ENCODE results near the gene GDPD3. TPM values are rescaled to one million over a fixed set of nuclear protein-coding genes. Genes with fewer than 3 reads are reported as not detected.
A peak's percentile ranks its signal among the peaks of the same experiment; 100 is the strongest.

The GDPD3 gene
- total RNA-seq, 1 donor from 2014 or later, result 1.8 TPM

- no peaks in the 10 kb centered on the region for H3K79me2 ChIP-seq (ENCODE audit: insufficient read depth, low read length)
- H3K9ac ChIP-seq (ENCODE audit: low read length), result no peak overlapping the region
- no peak overlapping the region for H2AFZ ChIP-seq (ENCODE audit: low read depth, low read length)
- peaks cover 4% of the 10 kb centered on the region for H3K36me3 ChIP-seq (ENCODE audit: insufficient read depth, low read length)
- peaks cover 9% of the 10 kb centered on the region for H4K20me1 ChIP-seq (ENCODE audit: insufficient read depth, low read length)
- H3K4me1 ChIP-seq (ENCODE audit: insufficient read depth, low read length), result peaks cover 18% of the 10 kb centered on the region
- Mint-ChIP-seq H3K27ac (ENCODE audit: unreplicated experiment) (peak overlapping the region; percentile 42), H3K36me3 (ENCODE audit: low read depth, unreplicated experiment) (peaks cover 17% of the 10 kb centered on the region), H3K4me3 (ENCODE audit: unreplicated experiment) (no peak overlapping the region), H3K27me3 (ENCODE audit: low read depth, unreplicated experiment) (no peaks in the 10 kb centered on the region), H3K9me3 (ENCODE audit: unreplicated experiment) (no peaks in the 10 kb centered on the region), H3K4me1 (ENCODE audit: low read depth, unreplicated experiment) (peaks cover 14% of the 10 kb centered on the region)
- H3K4me2 ChIP-seq (ENCODE audit: low read length), result no peak overlapping the region
- H3K27ac ChIP-seq (ENCODE audit: low read depth, low read length), result no peak overlapping the region
- no peaks in the 10 kb centered on the region for H3K27me3 ChIP-seq (ENCODE audit: insufficient read depth, low read length)
- FAIRE-seq, result no peak
- TF ChIP-seq EZH2 (IDR thresholded peaks at IDR 0.05; ENCODE audit: insufficient read depth, low read length), result no peak
- TF ChIP-seq, protein P1, sequence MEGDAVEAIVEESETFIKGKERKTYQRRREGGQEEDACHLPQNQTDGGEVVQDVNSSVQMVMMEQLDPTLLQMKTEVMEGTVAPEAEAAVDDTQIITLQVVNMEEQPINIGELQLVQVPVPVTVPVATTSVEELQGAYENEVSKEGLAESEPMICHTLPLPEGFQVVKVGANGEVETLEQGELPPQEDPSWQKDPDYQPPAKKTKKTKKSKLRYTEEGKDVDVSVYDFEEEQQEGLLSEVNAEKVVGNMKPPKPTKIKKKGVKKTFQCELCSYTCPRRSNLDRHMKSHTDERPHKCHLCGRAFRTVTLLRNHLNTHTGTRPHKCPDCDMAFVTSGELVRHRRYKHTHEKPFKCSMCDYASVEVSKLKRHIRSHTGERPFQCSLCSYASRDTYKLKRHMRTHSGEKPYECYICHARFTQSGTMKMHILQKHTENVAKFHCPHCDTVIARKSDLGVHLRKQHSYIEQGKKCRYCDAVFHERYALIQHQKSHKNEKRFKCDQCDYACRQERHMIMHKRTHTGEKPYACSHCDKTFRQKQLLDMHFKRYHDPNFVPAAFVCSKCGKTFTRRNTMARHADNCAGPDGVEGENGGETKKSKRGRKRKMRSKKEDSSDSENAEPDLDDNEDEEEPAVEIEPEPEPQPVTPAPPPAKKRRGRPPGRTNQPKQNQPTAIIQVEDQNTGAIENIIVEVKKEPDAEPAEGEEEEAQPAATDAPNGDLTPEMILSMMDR (IDR thresholded peaks at IDR 0.05; ENCODE audit: insufficient read depth, low read depth, low read length), result no peak
- no peak for DNase-seq (ENCODE audit: low read depth)
- no peak overlapping the region for H3K4me3 ChIP-seq (ENCODE audit: insufficient read depth, low read depth, low read length)
- H3K9me3 ChIP-seq (ENCODE audit: insufficient read depth, low read depth, low read length), result no peaks in the 10 kb centered on the region
These were observed 25.0 kb downstream of the GDPD3 start for GRCh38 chr16:30088237-30088831.

- Histone ChIP-seq H3K4me2 (ENCODE audit: low read length) (no peak overlapping the region), H4K20me1 (ENCODE audit: insufficient read depth, low read length) (peaks cover 17% of the 10 kb centered on the region), H3K4me1 (ENCODE audit: insufficient read depth, low read length) (peaks cover 16% of the 10 kb centered on the region), H3K27me3 (ENCODE audit: insufficient read depth, low read length) (no peaks in the 10 kb centered on the region), H3K36me3 (ENCODE audit: insufficient read depth, low read length) (peaks cover 8% of the 10 kb centered on the region), H3K9ac (ENCODE audit: low read length) (no peak overlapping the region), H2AFZ (ENCODE audit: low read depth, low read length) (no peak overlapping the region), H3K27ac (ENCODE audit: low read depth, low read length) (no peak overlapping the region), H3K9me3 (ENCODE audit: insufficient read depth, low read depth, low read length) (no peaks in the 10 kb centered on the region), H3K4me3 (ENCODE audit: insufficient read depth, low read depth, low read length) (no peak overlapping the region), H3K79me2 (ENCODE audit: insufficient read depth, low read length) (peaks cover 9% of the 10 kb centered on the region)
- no peaks in the 10 kb centered on the region for H3K27me3 Mint-ChIP-seq (ENCODE audit: low read depth, unreplicated experiment)
- DNase-seq (ENCODE audit: low read depth) (no peak), FAIRE-seq (no peak)
- H3K27ac Mint-ChIP-seq (ENCODE audit: unreplicated experiment), result peak overlapping the region; percentile 7
- H3K4me3 Mint-ChIP-seq (ENCODE audit: unreplicated experiment), result no peak overlapping the region
- H3K9me3 Mint-ChIP-seq (ENCODE audit: unreplicated experiment), result no peaks in the 10 kb centered on the region
- H3K36me3 Mint-ChIP-seq (ENCODE audit: low read depth, unreplicated experiment), result peaks cover 25% of the 10 kb centered on the region
- H3K4me1 Mint-ChIP-seq (ENCODE audit: low read depth, unreplicated experiment), result peaks cover 11% of the 10 kb centered on the region
- TF ChIP-seq, protein P1 (IDR thresholded peaks at IDR 0.05; ENCODE audit: insufficient read depth, low read depth, low read length), result no peak
- TF ChIP-seq EZH2 (IDR thresholded peaks at IDR 0.05; ENCODE audit: insufficient read depth, low read length), result no peak
These were observed 26.0 kb downstream of the GDPD3 start for GRCh38 chr16:30087181-30087898.
